Neural progenitor cell (in vitro differentiated cells): ENCODE measurements around the gene DDX31. TPM values are rescaled to one million over a fixed set of nuclear protein-coding genes. Genes with fewer than 3 reads are reported as not detected.
"Not testable (repeated sequence)": the region's sequence is repeated elsewhere in the genome, so short reads cannot be mapped to it uniquely, and the experiment has no call there.

Experiments used
- DNase-seq: peaks from one replicate; pipeline ENCODE4 v3.0.0-alpha.2; 2016; ENCODE audit warnings: low spot score
- H2AFZ ChIP-seq: fragments of 200-600 bp; sonication (generic); replicated peaks from 2 replicates; pipeline ENCODE4 v1.6.1; 2016; ENCODE audit warnings: antibody characterized with exemption
- H3F3A ChIP-seq: fragments of 200-600 bp; sonication (generic); 2 replicates; pipeline ENCODE4 v1.6.1; 2016; ENCODE audit warnings: antibody characterized with exemption, low read depth
- H3K27ac ChIP-seq: fragments of 200-600 bp; sonication (generic); 2 replicates; pipeline ENCODE4 v1.5.1; 2016; ENCODE audit warnings: mild to moderate bottlenecking
- H3K27me3 ChIP-seq: fragments of 200-600 bp; sonication (generic); 2 replicates; pipeline ENCODE4 v1.6.1; 2016; ENCODE audit warnings: mild to moderate bottlenecking, moderate library complexity
- H3K36me3 ChIP-seq: fragments of 200-600 bp; sonication (generic); 2 replicates; pipeline ENCODE4 v1.5.1; 2016
- H3K4me1 ChIP-seq: fragments of 200-600 bp; sonication (generic); 2 replicates; pipeline ENCODE4 v1.6.1; 2016; ENCODE audit warnings: mixed run types
- H3K4me2 ChIP-seq: fragments of 200-600 bp; sonication (generic); 2 replicates; pipeline ENCODE4 v1.6.1; 2016
- H3K4me3 ChIP-seq: fragments of 200-600 bp; sonication (generic); 2 replicates; pipeline ENCODE4 v1.5.1; 2016
- H3K79me2 ChIP-seq: fragments of 200-600 bp; sonication (generic); 2 replicates; pipeline ENCODE4 v1.6.1; 2016; ENCODE audit warnings: low read depth
- H3K9ac ChIP-seq: fragments of 200-600 bp; sonication (generic); 2 replicates; pipeline ENCODE4 v1.6.1; 2016
- H3K9me3 ChIP-seq: fragments of 200-600 bp; sonication (generic); 2 replicates; pipeline ENCODE4 v1.5.1; 2016; ENCODE audit warnings: low read depth
- H4K20me1 ChIP-seq: fragments of 200-600 bp; sonication (generic); 2 replicates; pipeline ENCODE4 v1.6.1; 2016; ENCODE audit warnings: low read depth
- H3K27ac Mint-ChIP-seq: 3 replicates; pipeline ENCODE4 v1.8.0; 2021; ENCODE audit warnings: mixed read lengths
- H3K27me3 Mint-ChIP-seq: 2 replicates; pipeline ENCODE4 v1.8.0; 2022; ENCODE audit warnings: low read depth, mild to moderate bottlenecking, inconsistent platforms, moderate library complexity, mixed read lengths; ENCODE audit not compliant: insufficient read depth
- H3K36me3 Mint-ChIP-seq: 3 replicates; pipeline ENCODE4 v1.8.0; 2021; ENCODE audit warnings: mixed read lengths
- H3K4me1 Mint-ChIP-seq: 3 replicates; pipeline ENCODE4 v1.8.0; 2021; ENCODE audit warnings: mixed read lengths
- H3K4me3 Mint-ChIP-seq: 3 replicates; pipeline ENCODE4 v1.8.0; 2021; ENCODE audit warnings: mild to moderate bottlenecking, moderate library complexity, mixed read lengths
- H3K9me3 Mint-ChIP-seq: 3 replicates; pipeline ENCODE4 v1.8.0; 2020; ENCODE audit warnings: mixed read lengths
- EZH2 ChIP-seq: fragments of 200-600 bp; sonication (generic); IDR thresholded peaks from 2 replicates; pipeline ENCODE4 v1.6.1; 2017; ENCODE audit warnings: antibody characterized with exemption, mild to moderate bottlenecking, moderate library complexity
- EZH2phosphoT487 ChIP-seq: fragments of 200-600 bp; sonication (generic); IDR thresholded peaks from 2 replicates; pipeline ENCODE4 v1.6.1; 2017; ENCODE audit warnings: antibody characterized with exemption
- total RNA-seq: library from RNA; depleted of rRNA; stranded (reverse); fragments of >200 nt; gene quantifications from 2 replicates; pipeline ENCODE4 v1.2.3, GENCODE V29; 2015; ENCODE audit warnings: low replicate concordance
- TF ChIP-seq, protein P1 (sequence below): fragments of 200-600 bp; sonication (generic); IDR thresholded peaks from 2 replicates; pipeline ENCODE4 v1.5.1; 2017; ENCODE audit warnings: antibody characterized with exemption, mild to moderate bottlenecking

DDX31 gene
- total RNA-seq, 1 donor from 2014 or later = 25.7 TPM

DNA sequence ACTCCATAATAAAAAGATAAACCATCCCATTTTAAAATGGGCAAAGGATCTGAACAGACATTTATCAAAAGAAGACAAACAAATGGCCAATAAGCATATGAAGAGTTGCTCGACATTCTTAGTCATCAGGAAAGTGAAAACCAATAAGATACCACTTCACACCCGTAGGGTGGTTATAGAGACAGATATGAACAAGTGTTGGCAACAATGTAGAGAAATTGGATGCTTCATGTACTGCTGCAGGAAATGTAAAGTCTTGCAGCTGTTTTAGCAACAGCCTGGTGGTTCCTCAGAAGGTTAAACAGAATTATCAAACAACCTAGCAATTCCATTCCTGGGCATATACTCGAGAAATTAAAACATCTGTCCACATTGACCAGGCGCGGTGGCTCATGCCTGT is 43.0 kb upstream of the DDX31 start:
- Mint-ChIP-seq H3K36me3 (no peaks in the 10 kb centered on the region), H3K4me3 (no peak overlapping the region), H3K27me3 (peaks cover 2% of the 10 kb centered on the region), H3K4me1 (no peaks in the 10 kb centered on the region), H3K27ac (no peak overlapping the region), H3K9me3 (no peaks in the 10 kb centered on the region)
- Histone ChIP-seq H3K9me3 (no peaks in the 10 kb centered on the region), H3K79me2 (no peaks in the 10 kb centered on the region), H4K20me1 (no peaks in the 10 kb centered on the region), H3K27ac (no peak overlapping the region), H3K4me3 (no peak overlapping the region), H3K9ac (no peak overlapping the region), H2AFZ (no peak overlapping the region), H3K4me2 (no peak overlapping the region), H3K36me3 (no peaks in the 10 kb centered on the region), H3F3A (no peaks in the 10 kb centered on the region), H3K4me1 (no peaks in the 10 kb centered on the region), H3K27me3 (no peaks in the 10 kb centered on the region)
- no peak for TF ChIP-seq EZH2
- TF ChIP-seq EZH2phosphoT487 = no peak
- TF ChIP-seq, protein P1, sequence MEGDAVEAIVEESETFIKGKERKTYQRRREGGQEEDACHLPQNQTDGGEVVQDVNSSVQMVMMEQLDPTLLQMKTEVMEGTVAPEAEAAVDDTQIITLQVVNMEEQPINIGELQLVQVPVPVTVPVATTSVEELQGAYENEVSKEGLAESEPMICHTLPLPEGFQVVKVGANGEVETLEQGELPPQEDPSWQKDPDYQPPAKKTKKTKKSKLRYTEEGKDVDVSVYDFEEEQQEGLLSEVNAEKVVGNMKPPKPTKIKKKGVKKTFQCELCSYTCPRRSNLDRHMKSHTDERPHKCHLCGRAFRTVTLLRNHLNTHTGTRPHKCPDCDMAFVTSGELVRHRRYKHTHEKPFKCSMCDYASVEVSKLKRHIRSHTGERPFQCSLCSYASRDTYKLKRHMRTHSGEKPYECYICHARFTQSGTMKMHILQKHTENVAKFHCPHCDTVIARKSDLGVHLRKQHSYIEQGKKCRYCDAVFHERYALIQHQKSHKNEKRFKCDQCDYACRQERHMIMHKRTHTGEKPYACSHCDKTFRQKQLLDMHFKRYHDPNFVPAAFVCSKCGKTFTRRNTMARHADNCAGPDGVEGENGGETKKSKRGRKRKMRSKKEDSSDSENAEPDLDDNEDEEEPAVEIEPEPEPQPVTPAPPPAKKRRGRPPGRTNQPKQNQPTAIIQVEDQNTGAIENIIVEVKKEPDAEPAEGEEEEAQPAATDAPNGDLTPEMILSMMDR = no peak
- no peak for DNase-seq

DNA sequence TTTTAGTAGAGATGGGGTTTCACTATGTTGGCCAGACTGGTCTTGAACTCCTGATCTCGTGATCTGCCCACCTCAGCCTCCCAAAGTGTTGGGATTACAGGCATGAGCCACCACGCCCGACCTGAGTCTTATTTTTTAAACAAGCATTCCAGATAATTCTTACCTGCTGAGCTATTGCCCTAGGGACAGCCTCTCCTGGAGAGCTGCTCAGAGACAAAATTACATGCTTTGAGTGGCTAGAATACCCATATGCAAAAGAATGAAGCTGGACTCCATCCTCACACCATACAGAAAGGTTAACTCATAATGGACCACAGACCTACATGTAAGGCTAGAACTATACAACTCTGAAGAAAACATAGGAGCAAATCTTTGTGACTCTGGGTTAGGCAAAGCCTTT is 42.1 kb upstream of the DDX31 start:
- Mint-ChIP-seq H3K4me3 (no peak overlapping the region), H3K9me3 (no peaks in the 10 kb centered on the region), H3K27ac (no peak overlapping the region), H3K4me1 (no peaks in the 10 kb centered on the region), H3K36me3 (no peaks in the 10 kb centered on the region), H3K27me3 (peaks cover 2% of the 10 kb centered on the region)
- Histone ChIP-seq H3K9ac (no peak overlapping the region), H3F3A (no peaks in the 10 kb centered on the region), H3K36me3 (no peaks in the 10 kb centered on the region), H4K20me1 (no peaks in the 10 kb centered on the region), H3K27ac (no peak overlapping the region), H3K4me1 (no peaks in the 10 kb centered on the region), H3K79me2 (no peaks in the 10 kb centered on the region), H3K27me3 (no peaks in the 10 kb centered on the region), H3K4me3 (no peak overlapping the region), H3K4me2 (no peak overlapping the region), H2AFZ (no peak overlapping the region), H3K9me3 (no peaks in the 10 kb centered on the region)
- no peak for DNase-seq
- TF ChIP-seq, protein P1 = no peak
- TF ChIP-seq EZH2phosphoT487 = no peak
- no peak for TF ChIP-seq EZH2

DNA sequence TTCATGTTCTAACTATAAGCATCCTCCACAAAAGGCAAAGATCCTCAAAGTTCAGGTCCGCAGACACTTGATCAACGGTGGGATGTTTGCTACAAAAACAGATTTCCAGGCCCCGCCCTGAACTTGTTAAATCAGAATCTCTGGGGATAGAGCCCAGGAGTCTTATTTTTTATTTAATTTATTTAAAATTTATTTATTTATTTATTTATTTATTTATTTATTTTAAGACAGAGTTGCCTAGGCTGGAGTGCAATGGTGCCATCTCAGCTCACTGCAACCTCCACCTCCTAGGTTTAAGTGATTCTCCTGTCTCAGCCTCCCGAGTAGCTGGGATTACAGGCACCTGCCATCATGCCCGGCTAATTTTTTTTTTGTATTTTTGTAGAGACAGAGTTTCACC is 41.4 kb upstream of the DDX31 start:
- not testable (repeated sequence) for H4K20me1 ChIP-seq, DNase-seq, H3K4me2 ChIP-seq, H3K9me3 ChIP-seq, H3K4me3 Mint-ChIP-seq, H3K27ac ChIP-seq, H3K36me3 ChIP-seq, H3K9ac ChIP-seq, H3K9me3 Mint-ChIP-seq, H3F3A ChIP-seq, H3K4me3 ChIP-seq, H3K27me3 Mint-ChIP-seq, H3K4me1 ChIP-seq, H3K27me3 ChIP-seq, H3K79me2 ChIP-seq, H2AFZ ChIP-seq, H3K27ac Mint-ChIP-seq, H3K4me1 Mint-ChIP-seq, H3K36me3 Mint-ChIP-seq

DNA sequence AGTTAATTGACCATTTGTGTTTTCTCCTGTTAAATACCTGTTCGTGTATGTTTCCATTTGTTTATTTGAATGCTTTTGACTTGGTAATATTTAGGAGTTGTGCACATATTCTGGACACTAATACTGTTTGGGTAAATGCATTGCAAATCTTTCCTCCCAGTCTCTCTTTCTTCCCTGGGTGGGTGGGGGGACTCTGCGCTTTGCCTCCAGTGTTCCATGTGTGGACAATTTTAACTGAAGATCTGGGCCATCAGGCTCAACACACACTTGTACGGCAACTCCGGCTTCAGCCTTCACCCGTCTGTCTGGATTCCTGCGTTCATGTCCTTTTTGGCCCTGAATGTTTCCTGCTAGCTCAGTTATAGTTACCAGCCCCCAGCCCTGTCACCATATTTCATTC is 40.5 kb upstream of the DDX31 start:
- H3F3A ChIP-seq = no peaks in the 10 kb centered on the region
- TF ChIP-seq EZH2phosphoT487 = no peak
- TF ChIP-seq EZH2 = no peak
- TF ChIP-seq, protein P1 = no peak
- H3K9me3 ChIP-seq = no peaks in the 10 kb centered on the region
- H3K4me2 ChIP-seq = no peak overlapping the region
- H3K36me3 Mint-ChIP-seq = no peaks in the 10 kb centered on the region
- no peaks in the 10 kb centered on the region for H3K27me3 ChIP-seq
- no peak for DNase-seq
- no peaks in the 10 kb centered on the region for H3K27me3 Mint-ChIP-seq
- no peak overlapping the region for H3K4me3 Mint-ChIP-seq
- no peak overlapping the region for H3K27ac Mint-ChIP-seq
- no peaks in the 10 kb centered on the region for H3K4me1 Mint-ChIP-seq
- H2AFZ ChIP-seq = no peak overlapping the region
- H3K4me1 ChIP-seq = no peaks in the 10 kb centered on the region
- H3K9me3 Mint-ChIP-seq = no peaks in the 10 kb centered on the region
- no peaks in the 10 kb centered on the region for H3K36me3 ChIP-seq
- H3K4me3 ChIP-seq = no peak overlapping the region
- H3K79me2 ChIP-seq = no peaks in the 10 kb centered on the region
- no peak overlapping the region for H3K27ac ChIP-seq
- no peaks in the 10 kb centered on the region for H4K20me1 ChIP-seq
- no peak overlapping the region for H3K9ac ChIP-seq
